Activated CD8-positive, alpha-beta T cell treated with anti-CD3 and anti-CD28 coated beads, Interleukin-2, amount 10 ng/mL, durations not matched to agents 7 days and 5 days (primary cell): ENCODE results near the gene FAM180A. TPM values are rescaled to one million over a fixed set of nuclear protein-coding genes. Genes with fewer than 3 reads are reported as not detected.

Experiments used
- ATAC-seq: fragments of 150-1000 bp; cut with Tn5 transposase; one replicate; pipeline ENCODE4 v1.10.0; 2021; ENCODE audit warnings: moderate library complexity
- CTCF ChIA-PET: fragments of 350-600 bp; sonication (Branson Sonifier 250); formaldehyde crosslinking; loops from one replicate; lab custom pipeline; 2021; ENCODE audit warnings: antibody characterized with exemption; lab: Charles Lee
- POLR2A ChIA-PET: fragments of 350-600 bp; sonication (Branson Sonifier 250); formaldehyde crosslinking; loops from one replicate; lab custom pipeline; 2021; ENCODE audit warnings: antibody characterized with exemption; lab: Charles Lee
- DNase-seq: peaks from one replicate; pipeline ENCODE4 v3.0.0-alpha.2; 2020
- H3K27ac Mint-ChIP-seq: one replicate; pipeline ENCODE4 v1.8.0; 2021; ENCODE audit warnings: mild to moderate bottlenecking, mixed read lengths
- H3K27me3 Mint-ChIP-seq: one replicate; pipeline ENCODE4 v1.8.0; 2021; ENCODE audit warnings: low read depth, mixed read lengths
- H3K36me3 Mint-ChIP-seq: one replicate; pipeline ENCODE4 v1.8.0; 2021; ENCODE audit warnings: low read depth, mixed read lengths
- H3K4me1 Mint-ChIP-seq: one replicate; pipeline ENCODE4 v1.8.0; 2021; ENCODE audit warnings: low read depth, mixed read lengths
- H3K4me3 Mint-ChIP-seq: one replicate; pipeline ENCODE4 v1.8.0; 2021; ENCODE audit warnings: mild to moderate bottlenecking, mixed read lengths
- H3K9me3 Mint-ChIP-seq: one replicate; pipeline ENCODE4 v1.8.0; 2022; ENCODE audit warnings: mixed read lengths; ENCODE audit not compliant: insufficient read depth
- total RNA-seq, 2 experiments: library from RNA; stranded (reverse); gene quantifications; one replicate each; pipeline ENCODE4 v1.2.3, GENCODE V29; 2021

The FAM180A gene
- total RNA-seq, 2 experiments from 2014 or later = not detected

DNA sequence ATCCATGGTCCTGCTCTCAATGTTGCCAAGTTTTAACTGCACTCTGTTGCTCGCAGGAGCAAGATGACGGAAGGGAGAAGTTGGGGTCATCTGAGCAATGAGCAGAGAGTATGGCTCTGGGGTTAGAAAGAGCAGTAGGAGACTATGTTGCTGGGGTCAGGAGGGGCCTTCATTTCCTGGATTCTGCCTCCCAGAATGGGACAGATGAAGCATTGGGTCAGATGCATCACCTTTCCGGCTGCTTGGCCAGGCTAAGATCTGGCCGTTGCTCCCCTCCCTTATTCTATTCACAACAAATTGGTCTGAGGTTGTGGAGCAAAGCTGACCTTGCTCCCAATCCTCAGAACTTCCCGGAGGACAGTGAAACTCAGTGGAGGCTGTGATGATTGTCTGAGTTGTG is 63.9 kb downstream of the FAM180A start:
- ChIA-PET POLR2A (no interaction called here), CTCF (no interaction called here)
- Mint-ChIP-seq H3K36me3 (no peaks in the 10 kb centered on the region), H3K27me3 (no peaks in the 10 kb centered on the region), H3K4me1 (peaks cover 15% of the 10 kb centered on the region), H3K9me3 (no peaks in the 10 kb centered on the region), H3K27ac (no peak overlapping the region), H3K4me3 (no peak overlapping the region)
- ATAC-seq = no peak
- DNase-seq = no peak

DNA sequence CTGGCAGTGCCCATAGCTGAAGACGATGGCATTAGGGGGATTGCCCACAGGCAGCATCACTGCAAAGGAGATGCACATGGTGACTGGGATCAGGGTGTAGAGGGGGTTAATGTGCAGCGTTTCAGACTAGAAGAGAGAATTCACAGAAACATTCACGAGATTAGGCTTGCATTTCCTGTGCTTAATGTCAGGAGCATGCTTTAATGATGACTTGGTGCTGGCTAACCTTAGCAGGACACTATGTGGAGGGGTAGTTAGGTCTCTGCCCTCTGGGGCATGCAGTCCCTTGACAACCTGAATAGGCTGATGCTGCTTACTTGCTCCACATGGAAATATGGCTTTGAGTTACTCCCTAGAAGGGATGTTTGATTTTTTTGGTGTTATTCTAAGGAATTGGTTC is 64.5 kb downstream of the FAM180A start:
- Mint-ChIP-seq H3K27me3 (no peaks in the 10 kb centered on the region), H3K27ac (no peak overlapping the region), H3K4me3 (no peak overlapping the region), H3K9me3 (no peaks in the 10 kb centered on the region), H3K4me1 (peaks cover 16% of the 10 kb centered on the region), H3K36me3 (no peaks in the 10 kb centered on the region)
- ChIA-PET CTCF (interaction anchor here (2.0 kb wide), 1 partner anchor 11 kb away, joined by 5 read pairs; no protein-coding TSS in a partner anchor), POLR2A (no interaction called here)
- ATAC-seq = no peak
- DNase-seq = no peak

DNA sequence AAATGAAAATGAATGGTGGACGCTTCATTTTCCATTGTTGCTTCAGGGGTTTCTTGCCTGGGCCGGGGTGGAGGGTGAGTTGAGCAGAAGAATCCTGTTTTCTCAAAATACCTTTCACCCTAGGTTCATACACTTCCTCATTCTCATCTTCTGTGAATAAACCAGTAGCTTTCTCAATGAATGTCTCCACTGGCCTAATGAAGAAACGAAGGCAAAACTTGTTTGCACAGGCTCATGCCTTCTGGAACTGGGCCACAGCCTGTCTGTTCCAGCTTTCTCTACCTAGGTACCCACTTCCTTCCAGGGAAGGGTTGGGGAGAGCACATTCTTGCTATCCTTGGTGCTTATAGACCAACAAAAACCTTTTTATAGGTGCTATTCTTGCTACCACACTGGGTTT is 65.0 kb downstream of the FAM180A start:
- ChIA-PET POLR2A (no interaction called here), CTCF (interaction anchor here (2.0 kb wide), 1 partner anchor 11 kb away, joined by 5 read pairs; no protein-coding TSS in a partner anchor)
- H3K4me3 Mint-ChIP-seq = no peak overlapping the region
- DNase-seq (no peak), ATAC-seq (no peak)
- H3K9me3 Mint-ChIP-seq = no peaks in the 10 kb centered on the region
- H3K4me1 Mint-ChIP-seq = peaks cover 16% of the 10 kb centered on the region
- H3K27me3 Mint-ChIP-seq = no peaks in the 10 kb centered on the region
- H3K36me3 Mint-ChIP-seq = no peaks in the 10 kb centered on the region
- no peak overlapping the region for H3K27ac Mint-ChIP-seq

DNA sequence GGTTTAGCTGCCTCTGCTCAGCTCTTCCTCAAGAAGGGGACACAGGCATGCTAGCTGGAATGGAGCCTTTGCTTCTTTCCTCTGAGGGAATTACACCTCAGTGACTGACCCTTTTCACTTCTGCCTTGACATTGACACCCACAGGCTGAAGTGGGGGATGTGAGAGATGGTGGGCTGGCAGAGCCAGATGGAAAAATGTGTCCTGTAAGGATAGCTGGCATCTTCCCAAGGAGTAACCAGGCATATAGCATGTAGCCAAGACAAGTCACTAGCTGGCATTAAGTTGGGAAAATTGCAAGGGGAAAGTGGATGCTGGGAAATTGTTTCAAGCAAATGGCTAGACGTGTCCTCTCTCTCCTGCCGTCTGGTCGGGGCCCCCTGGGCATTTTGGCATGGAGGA is 66.4 kb downstream of the FAM180A start:
- H3K4me1 Mint-ChIP-seq = peaks cover 16% of the 10 kb centered on the region
- no peaks in the 10 kb centered on the region for H3K9me3 Mint-ChIP-seq
- no peak for ATAC-seq
- CTCF ChIA-PET = interaction anchor here (2.1 kb wide), 1 partner anchor 10 kb away, joined by 8 read pairs; no protein-coding TSS in a partner anchor
- H3K27ac Mint-ChIP-seq = no peak overlapping the region
- POLR2A ChIA-PET = no interaction called here
- DNase-seq = no peak
- no peaks in the 10 kb centered on the region for H3K36me3 Mint-ChIP-seq
- no peak overlapping the region for H3K4me3 Mint-ChIP-seq
- H3K27me3 Mint-ChIP-seq = no peaks in the 10 kb centered on the region

DNA sequence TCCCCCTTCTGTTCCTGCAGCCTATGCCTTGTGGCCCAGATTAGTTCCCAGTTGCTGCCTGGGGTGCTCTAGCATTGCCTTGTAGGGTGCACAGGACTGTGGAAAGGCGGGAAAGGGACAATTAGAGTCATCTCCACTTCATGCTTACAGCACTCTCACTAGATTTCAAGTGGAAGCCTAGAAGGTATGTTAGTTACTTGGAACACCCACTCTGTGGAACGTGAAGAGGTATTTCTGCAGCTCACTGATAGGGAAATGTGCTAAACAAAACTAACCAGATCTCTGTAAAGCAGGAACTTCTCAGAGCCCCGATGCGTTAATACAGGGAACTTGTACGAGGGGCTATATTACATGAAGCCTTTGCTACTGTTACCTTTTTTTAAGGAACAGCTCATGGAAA is 66.9 kb downstream of the FAM180A start:
- CTCF ChIA-PET = interaction anchor here (2.1 kb wide), 1 partner anchor 9 kb away, joined by 8 read pairs; no protein-coding TSS in a partner anchor
- Mint-ChIP-seq H3K36me3 (peaks cover under 1% of the 10 kb centered on the region), H3K27me3 (no peaks in the 10 kb centered on the region), H3K4me1 (peaks cover 16% of the 10 kb centered on the region), H3K27ac (no peak overlapping the region), H3K9me3 (no peaks in the 10 kb centered on the region), H3K4me3 (no peak overlapping the region)
- POLR2A ChIA-PET = interaction anchor here (1.5 kb wide), 1 partner anchor 19 kb away, joined by 5 read pairs; the partner anchor contains the start of gene STMP1
- ATAC-seq (no peak), DNase-seq (no peak)

Other genes starting within 250 kb of the FAM180A start
- 10 to 100 TPM; 22.1 to 23.3 TPM for gene CNOT4, start 238.7 kb downstream of the FAM180A start, total RNA-seq
- gene NUP205, start 190.9 kb downstream of the FAM180A start, total RNA-seq = 100 to 1,000 TPM; 109 to 111 TPM
- 10 to 100 TPM; 22.2 to 22.9 TPM for gene STMP1, start 86.3 kb downstream of the FAM180A start, total RNA-seq
- gene SLC13A4, start 20.6 kb downstream of the FAM180A start, total RNA-seq = not detected
- gene MTPN, start 228.5 kb upstream of the FAM180A start, total RNA-seq = 100 to 1,000 TPM; 138 to 142 TPM